OCI-LY1 (cell line): ENCODE data around the gene HIP1R.

ENCODE experiments used
- EZH2 ChIP-seq: fragments of 200-600 bp; sonication (generic), shearing (Covaris generic); IDR thresholded peaks from 2 replicates; pipeline ENCODE4 v1.8.0; 2017; ENCODE audit warnings: borderline replicate concordance, mixed run types, mild to moderate bottlenecking, antibody characterized with exemption, low read length, moderate library complexity, mixed read lengths
- TF ChIP-seq, protein P1 (sequence below): fragments of 200-600 bp; sonication (generic), shearing (Covaris generic); IDR thresholded peaks from 2 replicates; pipeline ENCODE4 v1.5.1; 2017; ENCODE audit warnings: mild to moderate bottlenecking, antibody characterized with exemption, low read length, moderate library complexity, mixed read lengths

DNA sequence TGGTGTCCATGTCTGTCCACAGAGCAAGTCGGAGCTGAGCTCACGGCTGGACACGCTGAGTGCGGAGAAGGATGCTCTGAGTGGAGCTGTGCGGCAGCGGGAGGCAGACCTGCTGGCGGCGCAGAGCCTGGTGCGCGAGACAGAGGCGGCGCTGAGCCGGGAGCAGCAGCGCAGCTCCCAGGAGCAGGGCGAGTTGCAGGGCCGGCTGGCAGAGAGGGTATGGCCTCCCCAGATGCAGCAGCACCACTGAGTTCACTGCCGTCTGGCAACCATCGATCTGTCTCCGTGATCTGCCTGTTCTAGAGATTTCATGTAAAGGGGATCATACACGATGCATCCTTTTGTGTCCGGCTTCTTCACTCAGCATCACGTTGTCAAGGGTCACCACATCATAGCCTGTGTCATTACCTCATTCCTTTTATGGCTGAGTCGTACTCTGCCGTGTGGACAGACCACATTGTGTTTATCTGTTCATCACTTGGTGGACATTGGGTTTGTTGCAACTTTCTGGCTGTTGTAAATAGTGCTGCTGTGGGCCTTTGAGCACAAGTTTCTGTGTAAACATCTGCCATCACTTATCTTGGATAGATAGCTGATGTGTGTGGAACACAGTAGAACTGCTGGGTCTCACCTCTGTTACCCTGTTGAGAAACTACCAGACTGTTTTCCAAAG, 21.9 kb downstream of the HIP1R start:
- TF ChIP-seq, protein P1, sequence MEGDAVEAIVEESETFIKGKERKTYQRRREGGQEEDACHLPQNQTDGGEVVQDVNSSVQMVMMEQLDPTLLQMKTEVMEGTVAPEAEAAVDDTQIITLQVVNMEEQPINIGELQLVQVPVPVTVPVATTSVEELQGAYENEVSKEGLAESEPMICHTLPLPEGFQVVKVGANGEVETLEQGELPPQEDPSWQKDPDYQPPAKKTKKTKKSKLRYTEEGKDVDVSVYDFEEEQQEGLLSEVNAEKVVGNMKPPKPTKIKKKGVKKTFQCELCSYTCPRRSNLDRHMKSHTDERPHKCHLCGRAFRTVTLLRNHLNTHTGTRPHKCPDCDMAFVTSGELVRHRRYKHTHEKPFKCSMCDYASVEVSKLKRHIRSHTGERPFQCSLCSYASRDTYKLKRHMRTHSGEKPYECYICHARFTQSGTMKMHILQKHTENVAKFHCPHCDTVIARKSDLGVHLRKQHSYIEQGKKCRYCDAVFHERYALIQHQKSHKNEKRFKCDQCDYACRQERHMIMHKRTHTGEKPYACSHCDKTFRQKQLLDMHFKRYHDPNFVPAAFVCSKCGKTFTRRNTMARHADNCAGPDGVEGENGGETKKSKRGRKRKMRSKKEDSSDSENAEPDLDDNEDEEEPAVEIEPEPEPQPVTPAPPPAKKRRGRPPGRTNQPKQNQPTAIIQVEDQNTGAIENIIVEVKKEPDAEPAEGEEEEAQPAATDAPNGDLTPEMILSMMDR, result no peak
- TF ChIP-seq EZH2, result no peak
